Pancreas (tissue), 10 donors: ENCODE measurements around the gene STK24. TPM values are rescaled to one million over a fixed set of nuclear protein-coding genes. Genes with fewer than 3 reads are reported as not detected.

Source experiments
- ATAC-seq, 4 donors: fragments of 200-7000 bp; cut with Tn5 transposase; one replicate each; pipeline versions ENCODE4 v1.8.0 to v1.9.1; 2020; ENCODE audit warnings: mild to moderate bottlenecking in 4 of 4, moderate library complexity in 4 of 4
- DNase-seq, 6 donors: peaks; one replicate each; pipeline ENCODE4 v3.0.0-alpha.2; 2020
- FAIRE-seq: peaks from 2 replicates; lab custom pipeline; 2012; peaks lifted over from hg19 to GRCh38; lab: Jason Lieb, UNC
- H3K27ac ChIP-seq, 4 donors: fragments of 200-600 bp; sonication (generic); 1 replicate in 3 of 4; 2 replicates in 1 of 4; pipeline versions ENCODE4 v1.5.0 to v1.8.0; 2020
- H3K27me3 ChIP-seq, 4 donors: fragments of 200-600 bp; one replicate each; pipeline ENCODE4 v1.8.0; 2021
- H3K36me3 ChIP-seq, 3 donors: fragments of 200-600 bp; sonication (generic) in 1 of 3; one replicate each; pipeline versions ENCODE4 v1.5.0 to v1.8.0; 2020 to 2021
- H3K4me1 ChIP-seq, 3 donors: fragments of 200-600 bp; one replicate each; pipeline ENCODE4 v1.8.0; 2021
- H3K4me3 ChIP-seq, 4 donors: fragments of 200-600 bp; sonication (generic) in 2 of 4; one replicate each; pipeline versions ENCODE4 v1.5.0 to v1.8.0; 2020 to 2021
- H3K9me3 ChIP-seq, 4 donors: fragments of 200-600 bp; one replicate each; pipeline ENCODE4 v1.8.0; 2021
- CTCF ChIP-seq, 4 donors: fragments of 200-600 bp; sonication (generic) in 3 of 4; IDR thresholded peaks; one replicate each; pipeline versions ENCODE4 v1.5.0 to v1.8.0; 2021; ENCODE audit warnings: antibody characterized with exemption in 4 of 4
- WGBS, 2 donors: extraction: QIAGEN DNeasy Blood & Tissue Kit; methylation state at CpG; one replicate each; pipeline ENCODE4 v1.1.7; 2013; 5-methylcytosine and 5-hydroxymethylcytosine counted together
- intact Hi-C, 3 donors: fragments of 100-400 bp; cut with DNase I; formaldehyde crosslinking; loops; one replicate each; pipeline versions ENCODE4 v1.11.1 to v1.14.2; 2022
- polyA plus RNA-seq, 2 donors: library from polyadenylated mRNA; stranded (reverse); fragments of 200-250 nt; gene quantifications; one replicate each; pipeline ENCODE4 v1.2.3, GENCODE V29; 2013
- total RNA-seq, 6 donors: library from RNA; stranded (reverse); fragmentation: NEBNext Ultra II Directional in 4 of 6; extraction: Animal tissue kit (Norgen Biotek cat#: 25700) in 4 of 6; gene quantifications; one replicate each; pipeline versions ENCODE4 v1.2.1 to v1.2.4, GENCODE V29; 2021 to 2023
- donor health status: healthy with polysubstance abuse.
- donor health status: DM: no; HTN: no; CAD: no; lungs with moderate emphysema.
- donor health status: DM: no; HTN: no; CAD: no.
- donor health status: control.
- donor health status: control.
- donor health status: Bipolar disorder and iron deficiency.
- donor health status: DM: yes; HTN: yes; CAD: no.
- donor health status: DM: no; HTN: no; CAD: no.
- donor health status: DM: no; HTN: no; CAD: no.
- donor health status: DM: yes; HTN: yes; CAD: no.

Gene STK24
- total and polyA plus RNA-seq, 8 donors: 15.5 to 55.7 (median 37.4) TPM

DNA sequence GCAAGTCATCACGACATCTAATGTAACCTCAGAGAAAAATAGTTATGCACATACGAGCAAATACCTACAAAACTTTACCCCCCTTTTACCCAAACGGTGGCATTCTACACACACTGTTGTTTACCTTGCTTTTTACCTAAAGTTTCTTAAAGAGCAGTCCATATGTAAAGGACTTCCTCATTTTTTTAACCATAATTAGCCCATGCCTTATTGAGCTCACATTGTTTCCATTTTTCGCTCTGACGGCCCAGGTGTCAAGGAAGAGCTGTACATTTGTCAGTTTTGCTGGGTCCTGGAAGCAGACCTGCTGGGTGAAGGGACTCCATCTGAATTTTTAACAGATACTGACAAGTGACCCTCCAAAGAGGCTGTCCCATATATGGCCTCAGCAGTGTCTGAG is 89.4 kb downstream of the STK24 start:
- FAIRE-seq (no peak), ATAC-seq (no peak), DNase-seq (no peak)
- intact Hi-C loops: loop anchor here in 1 of 3 donors (10.0 kb wide), 1 partner anchor 87 kb away; the partner anchor contains the start of gene STK24
- H3K27ac ChIP-seq: no peak overlapping the region
- 83 to 86% methylated on average over 5 of the region's 5 CpGs for WGBS, 2 donors
- no peaks in the 10 kb centered on the region for H3K27me3 ChIP-seq
- peaks cover 26 to 41% (median 41%) of the 10 kb centered on the region in 3 donors for H3K4me1 ChIP-seq
- H3K36me3 ChIP-seq: no peaks in the 10 kb centered on the region
- no peaks in the 10 kb centered on the region for H3K9me3 ChIP-seq
- H3K4me3 ChIP-seq: no peak overlapping the region
- no peak for TF ChIP-seq CTCF (IDR thresholded peaks at IDR 0.05)

GRCh38 chr13:98487016-98487415 is 89.9 kb downstream of the STK24 start:
- DNase-seq (no peak), FAIRE-seq (no peak), ATAC-seq (no peak)
- Histone ChIP-seq H3K27me3 (no peaks in the 10 kb centered on the region), H3K9me3 (no peaks in the 10 kb centered on the region), H3K36me3 (no peaks in the 10 kb centered on the region), H3K4me3 (no peak overlapping the region), H3K4me1 (peaks cover 31 to 46% (median 46%) of the 10 kb centered on the region in 3 donors), H3K27ac (no peak overlapping the region)
- intact Hi-C loops: loop anchor here in 1 of 3 donors (10.0 kb wide), 1 partner anchor 88 kb away; the partner anchor contains the start of gene STK24
- 89 to 92% methylated on average over 5 of the region's 5 CpGs for WGBS, 2 donors
- no peak for TF ChIP-seq CTCF (IDR thresholded peaks at IDR 0.05)

- TF ChIP-seq CTCF (IDR thresholded peaks at IDR 0.05): no peak
- DNase-seq (no peak), ATAC-seq (no peak), FAIRE-seq (no peak)
- Histone ChIP-seq H3K9me3 (no peaks in the 10 kb centered on the region), H3K36me3 (no peaks in the 10 kb centered on the region), H3K27me3 (no peaks in the 10 kb centered on the region), H3K4me3 (no peak overlapping the region), H3K4me1 (peaks cover 37 to 52% (median 52%) of the 10 kb centered on the region in 3 donors), H3K27ac (no peak overlapping the region)
- intact Hi-C loops: loop anchor here in 1 of 3 donors (10.0 kb wide), 1 partner anchor 88 kb away; the partner anchor contains the start of gene STK24
- 92 to 98% methylated on average over 8 of the region's 8 CpGs for WGBS, 2 donors
Observed at GRCh38 chr13:98486412-98486811, 90.5 kb downstream of the STK24 start.

DNA sequence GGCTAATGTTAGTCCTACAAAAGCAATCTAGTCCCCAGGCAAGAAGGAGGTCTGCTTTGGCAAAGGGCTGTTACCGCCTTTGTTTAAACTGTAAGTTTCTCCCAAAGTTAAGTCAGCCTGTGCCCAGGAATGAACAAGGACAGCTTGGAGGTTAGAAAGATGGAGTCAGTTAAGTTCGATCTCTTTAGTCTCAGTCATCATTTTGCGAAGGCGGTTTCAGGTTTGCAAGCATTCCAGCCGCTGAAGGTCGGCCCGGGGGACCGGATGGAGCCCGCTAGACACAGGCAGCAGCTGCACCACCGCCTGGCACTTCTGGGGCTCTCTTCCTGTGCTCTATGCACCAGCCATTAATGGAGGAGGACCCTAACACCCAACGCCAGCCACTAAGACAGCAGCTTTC is 91.3 kb downstream of the STK24 start:
- intact Hi-C loops: loop anchor here in 1 of 3 donors (10.0 kb wide), 1 partner anchor 89 kb away; the partner anchor contains the start of gene STK24
- DNase-seq (no peak), FAIRE-seq (no peak)

More for the DNA sequence above, 91.3 kb downstream of the STK24 start:
- no peaks in the 10 kb centered on the region for H3K9me3 ChIP-seq
- H3K27me3 ChIP-seq: no peaks in the 10 kb centered on the region
- H3K4me1 ChIP-seq: peaks cover 38 to 58% (median 57%) of the 10 kb centered on the region in 3 donors
- TF ChIP-seq CTCF (IDR thresholded peaks at IDR 0.05): no peak
- no peak overlapping the region for H3K4me3 ChIP-seq
- no peaks in the 10 kb centered on the region for H3K36me3 ChIP-seq
- ATAC-seq: no peak
- H3K27ac ChIP-seq: peak overlapping the region; percentile 81 to 99 (median 96)
- 91 to 95% methylated on average over 11 of the region's 11 CpGs for WGBS, 2 donors
